Gastroesophageal sphincter (tissue), 4 donors: Measurements from ENCODE around the gene BLTP2. TPM values are rescaled to one million over a fixed set of nuclear protein-coding genes. Genes with fewer than 3 reads are reported as not detected.

Source experiments
- ATAC-seq: fragments of 150-250 bp; one replicate; pipeline ENCODE4 v1.9.1; 2016; ENCODE audit warnings: mild to moderate bottlenecking, moderate library complexity
- H3K27ac ChIP-seq, 4 donors: fragments of 200-600 bp; sonication (generic) in 3 of 4; 1 replicate in 3 of 4; 2 replicates in 1 of 4; pipeline ENCODE4 v1.5.1; 2016 to 2019
- H3K27me3 ChIP-seq: fragments of 200-600 bp; sonication (generic); one replicate; pipeline ENCODE4 v1.5.1; 2019
- H3K36me3 ChIP-seq, 2 donors: fragments of 200-600 bp; sonication (generic); one replicate each; pipeline ENCODE4 v1.5.1; 2019; ENCODE audit warnings: control low read depth in 1 of 2
- H3K4me1 ChIP-seq, 3 donors: fragments of 200-600 bp; sonication (generic); 1 replicate in 2 of 3; 2 replicates in 1 of 3; pipeline ENCODE4 v1.5.1; 2016 to 2019; ENCODE audit warnings: control low read depth in 2 of 3
- H3K4me3 ChIP-seq, 2 donors: fragments of 200-600 bp; sonication (generic); one replicate each; pipeline ENCODE4 v1.5.1; 2019; ENCODE audit warnings: mild to moderate bottlenecking in 1 of 2, moderate library complexity in 1 of 2
- H3K9me3 ChIP-seq, 3 donors: fragments of 200-600 bp; sonication (generic); one replicate each; pipeline ENCODE4 v1.5.1; 2017 to 2019; ENCODE audit warnings: control low read depth in 2 of 3
- CTCF ChIP-seq, 4 experiments: fragments of 200-600 bp in 2 of 4; fragments of 450-650 bp in 2 of 4; sonication (generic) in 1 of 4; IDR thresholded peaks; one replicate each; pipeline ENCODE4 v1.5.1; 2017 to 2019; ENCODE audit warnings: antibody characterized with exemption in 4 of 4, mild to moderate bottlenecking in 2 of 4, moderate library complexity in 2 of 4
- EP300 ChIP-seq: sonication (generic); formaldehyde crosslinking; IDR thresholded peaks from one replicate; pipeline ENCODE4 v1.6.1; 2017; ENCODE audit warnings: antibody characterized with exemption, mild to moderate bottlenecking
- POLR2A ChIP-seq, 2 donors: fragments of 450-650 bp; IDR thresholded peaks; one replicate each; pipeline ENCODE4 v1.6.1; 2017; ENCODE audit warnings: antibody characterized with exemption in 2 of 2, mild to moderate bottlenecking in 2 of 2, moderate library complexity in 1 of 2
- POLR2AphosphoS5 ChIP-seq: sonication (generic); formaldehyde crosslinking; IDR thresholded peaks from one replicate; pipeline ENCODE4 v1.6.1; 2017; ENCODE audit warnings: antibody characterized with exemption
- WGBS, 2 donors: methylation state at CpG; one replicate each; pipeline ENCODE4 v1.1.5; 2018; ENCODE audit warnings: low coverage in 1 of 2; 5-methylcytosine and 5-hydroxymethylcytosine counted together
- total RNA-seq, 4 donors: library from RNA; depleted of rRNA; stranded (reverse); fragments of >200 nt; gene quantifications; one replicate each; pipeline ENCODE4 v1.1.0, GENCODE V29; 2016

Gene BLTP2
- total RNA-seq, 4 donors from 2014 or later = 97.5 to 116 (median 106) TPM

- H3K4me3 ChIP-seq = no peak overlapping the region
- peaks cover 0 to 67% of the 10 kb centered on the region in 2 donors for H3K36me3 ChIP-seq
- no peak for ATAC-seq
- no peaks in the 10 kb centered on the region for H3K27me3 ChIP-seq
- H3K9me3 ChIP-seq = no peaks in the 10 kb centered on the region
- no peak overlapping the region for H3K27ac ChIP-seq
- WGBS, 2 donors = 82% methylated on average over 2 of the region's 2 CpGs; no CpG with 5 or more reads in 1 of the 2 donors
- TF ChIP-seq EP300 (no peak), POLR2AphosphoS5 (no peak), POLR2A (IDR thresholded peaks at IDR 0.05) (no peak), CTCF (IDR thresholded peaks at IDR 0.05) (no peak)
- H3K4me1 ChIP-seq = peaks cover 3 to 34% (median 7%) of the 10 kb centered on the region in 3 donors
These were observed 3.4 kb downstream of the BLTP2 start for GRCh38 chr17:28641579-28641978.

GRCh38 chr17:28635506-28635905 is 9.5 kb downstream of the BLTP2 start:
- no peak for TF ChIP-seq POLR2A (IDR thresholded peaks at IDR 0.05)
- TF ChIP-seq CTCF (IDR thresholded peaks at IDR 0.05) = no peak
- TF ChIP-seq POLR2AphosphoS5 = no peak
- no peak for TF ChIP-seq EP300
- Histone ChIP-seq H3K4me1 (no peaks in the 10 kb centered on the region), H3K9me3 (no peaks in the 10 kb centered on the region), H3K27me3 (no peaks in the 10 kb centered on the region), H3K27ac (no peak overlapping the region), H3K4me3 (no peak overlapping the region), H3K36me3 (peaks cover 0 to 100% of the 10 kb centered on the region in 2 donors)
- no CpG with 5 or more reads among the region's 1 CpG for WGBS, 2 donors
- no peak for ATAC-seq

GRCh38 chr17:28634206-28634865 is 10.6 kb downstream of the BLTP2 start:
- Histone ChIP-seq H3K36me3 (peaks cover 0 to 100% of the 10 kb centered on the region in 2 donors), H3K4me1 (no peaks in the 10 kb centered on the region), H3K27ac (no peak overlapping the region), H3K4me3 (no peak overlapping the region), H3K9me3 (no peaks in the 10 kb centered on the region), H3K27me3 (no peaks in the 10 kb centered on the region)
- no peak for TF ChIP-seq POLR2AphosphoS5
- no peak for TF ChIP-seq EP300
- no peak for TF ChIP-seq POLR2A (IDR thresholded peaks at IDR 0.05)
- WGBS, 2 donors = 79 to 90% methylated on average over 7 to 9 of the region's 14 CpGs
- no peak for ATAC-seq

GRCh38 chr17:28626818-28627217 is 18.1 kb downstream of the BLTP2 start:
- Histone ChIP-seq H3K36me3 (peaks cover 6 to 99% of the 10 kb centered on the region in 2 donors), H3K27ac (no peak overlapping the region), H3K9me3 (no peaks in the 10 kb centered on the region), H3K4me3 (no peak overlapping the region), H3K4me1 (no peaks in the 10 kb centered on the region), H3K27me3 (no peaks in the 10 kb centered on the region)
- WGBS, 2 donors = 74 to 94% methylated on average over 2 to 4 of the region's 4 CpGs
- TF ChIP-seq POLR2A (IDR thresholded peaks at IDR 0.05) = no peak
- no peak for TF ChIP-seq CTCF (IDR thresholded peaks at IDR 0.05)
- TF ChIP-seq POLR2AphosphoS5 = no peak
- no peak for ATAC-seq

- no peaks in the 10 kb centered on the region for H3K27me3 ChIP-seq
- no peak for ATAC-seq
- no peak overlapping the region for H3K4me3 ChIP-seq
- H3K4me1 ChIP-seq = no peaks in the 10 kb centered on the region
- no peak for TF ChIP-seq EP300
- TF ChIP-seq POLR2A (IDR thresholded peaks at IDR 0.05) = no peak
- TF ChIP-seq CTCF (IDR thresholded peaks at IDR 0.05) = no peak
- no peak for TF ChIP-seq POLR2AphosphoS5
- H3K27ac ChIP-seq = no peak overlapping the region
- no peaks in the 10 kb centered on the region for H3K9me3 ChIP-seq
- WGBS, 2 donors = 100% methylated on average over 1 to 2 of the region's 2 CpGs
- H3K36me3 ChIP-seq = peaks cover 21 to 99% of the 10 kb centered on the region in 2 donors
These were observed 20.8 kb downstream of the BLTP2 start for GRCh38 chr17:28624148-28624547.
